ENCODE results near the gene ITGA4. TPM values are rescaled to one million over a fixed set of nuclear protein-coding genes. Genes with fewer than 3 reads are reported as not detected.

The ITGA4 gene
- total and polyA plus RNA-seq, 8 donors = 0.15 to 5.8 (median 0.84) TPM

GRCh38 chr2:181457741-181458425 is 697 bp downstream of the ITGA4 start:
- 3 to 4% methylated on average over 45 of the region's 45 CpGs for WGBS, 2 donors
- FAIRE-seq (no peak), DNase-seq (peak; percentile 3 to 64 (median 22)), ATAC-seq (peak; percentile 33 to 52 (median 44))
- Histone ChIP-seq H3K27me3 (peaks cover 0 to 30% (median 1%) of the 10 kb centered on the region in 4 donors), H3K4me1 (no peaks in the 10 kb centered on the region), H3K36me3 (no peaks in the 10 kb centered on the region), H3K27ac (peak overlapping the region in 2 of 4 donors; percentile 44 to 50), H3K9me3 (no peaks in the 10 kb centered on the region), H3K4me3 (peak overlapping the region; percentile 16 to 50 (median 28))
- intact Hi-C loops (cut with DNase I) = no loop called here
- TF ChIP-seq, protein P1, sequence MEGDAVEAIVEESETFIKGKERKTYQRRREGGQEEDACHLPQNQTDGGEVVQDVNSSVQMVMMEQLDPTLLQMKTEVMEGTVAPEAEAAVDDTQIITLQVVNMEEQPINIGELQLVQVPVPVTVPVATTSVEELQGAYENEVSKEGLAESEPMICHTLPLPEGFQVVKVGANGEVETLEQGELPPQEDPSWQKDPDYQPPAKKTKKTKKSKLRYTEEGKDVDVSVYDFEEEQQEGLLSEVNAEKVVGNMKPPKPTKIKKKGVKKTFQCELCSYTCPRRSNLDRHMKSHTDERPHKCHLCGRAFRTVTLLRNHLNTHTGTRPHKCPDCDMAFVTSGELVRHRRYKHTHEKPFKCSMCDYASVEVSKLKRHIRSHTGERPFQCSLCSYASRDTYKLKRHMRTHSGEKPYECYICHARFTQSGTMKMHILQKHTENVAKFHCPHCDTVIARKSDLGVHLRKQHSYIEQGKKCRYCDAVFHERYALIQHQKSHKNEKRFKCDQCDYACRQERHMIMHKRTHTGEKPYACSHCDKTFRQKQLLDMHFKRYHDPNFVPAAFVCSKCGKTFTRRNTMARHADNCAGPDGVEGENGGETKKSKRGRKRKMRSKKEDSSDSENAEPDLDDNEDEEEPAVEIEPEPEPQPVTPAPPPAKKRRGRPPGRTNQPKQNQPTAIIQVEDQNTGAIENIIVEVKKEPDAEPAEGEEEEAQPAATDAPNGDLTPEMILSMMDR (IDR thresholded peaks at IDR 0.05) = no peak

DNA sequence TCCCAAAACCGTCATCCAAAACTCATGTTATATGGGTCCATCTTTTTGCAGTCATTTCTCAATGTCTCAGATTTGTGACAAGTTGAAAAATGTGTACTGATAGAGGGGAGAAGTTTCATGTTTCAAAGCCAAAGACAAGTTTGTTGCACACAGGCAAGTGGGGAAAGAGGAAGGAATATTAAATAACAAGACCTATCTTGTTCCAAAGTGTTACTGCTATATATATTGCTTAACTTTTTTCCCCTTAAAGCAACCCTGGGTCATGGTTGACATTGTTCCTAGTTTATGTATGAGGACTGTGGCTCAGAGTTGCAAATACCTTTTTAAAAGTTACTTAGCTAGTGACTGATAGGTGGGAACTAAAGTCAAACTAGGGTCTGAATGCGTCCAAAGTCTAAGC is 1.7 kb downstream of the ITGA4 start:
- Histone ChIP-seq H3K27me3 (peaks cover 0 to 30% (median 1%) of the 10 kb centered on the region in 4 donors), H3K4me1 (no peaks in the 10 kb centered on the region), H3K9me3 (no peaks in the 10 kb centered on the region), H3K4me3 (peak overlapping the region in 1 of 4 donors; percentile 50), H3K36me3 (no peaks in the 10 kb centered on the region), H3K27ac (no peak overlapping the region)
- no peak for ATAC-seq
- no peak for DNase-seq
- TF ChIP-seq, protein P1 (IDR thresholded peaks at IDR 0.05) = no peak
- intact Hi-C loops (cut with DNase I) = no loop called here
- FAIRE-seq = no peak
- WGBS, 2 donors = 51 to 63% methylated on average over 2 of the region's 2 CpGs

GRCh38 chr2:181459621-181460021 is 2.4 kb downstream of the ITGA4 start:
- intact Hi-C loops (cut with DNase I) = no loop called here
- Histone ChIP-seq H3K27ac (no peak overlapping the region), H3K9me3 (no peaks in the 10 kb centered on the region), H3K36me3 (no peaks in the 10 kb centered on the region), H3K27me3 (peaks cover 0 to 30% (median 1%) of the 10 kb centered on the region in 4 donors), H3K4me3 (peak overlapping the region in 1 of 4 donors; percentile 50), H3K4me1 (no peaks in the 10 kb centered on the region)
- ATAC-seq = no peak
- TF ChIP-seq, protein P1 (IDR thresholded peaks at IDR 0.05) = no peak
- 22 to 50% methylated on average over 1 of the region's 1 CpG for WGBS, 2 donors
- FAIRE-seq = no peak
- DNase-seq = no peak

GRCh38 chr2:181461056-181461997 is 4.1 kb downstream of the ITGA4 start:
- Histone ChIP-seq H3K9me3 (no peaks in the 10 kb centered on the region), H3K4me1 (no peaks in the 10 kb centered on the region), H3K4me3 (no peak overlapping the region), H3K36me3 (no peaks in the 10 kb centered on the region), H3K27ac (no peak overlapping the region), H3K27me3 (peaks cover 0 to 21% (median 1%) of the 10 kb centered on the region in 4 donors)
- TF ChIP-seq, protein P1 (IDR thresholded peaks at IDR 0.05) = no peak
- 65 to 78% methylated on average over 7 of the region's 7 CpGs for WGBS, 2 donors
- no peak for FAIRE-seq
- no peak for ATAC-seq
- intact Hi-C loops (cut with DNase I) = no loop called here
- no peak for DNase-seq

All from pancreas (tissue), 10 donors.